GM19452 (cell line): ENCODE measurements around the gene KRT83.

Experiments
- ATAC-seq: cut with Tn5 transposase; IDR thresholded peaks from one replicate; pipeline ENCODE4 v1.9.1; 2021; ENCODE audit not compliant: unreplicated experiment

Gene KRT83

GRCh38 chr12:52320784-52321400 is at the start of gene KRT83:
Gene KRT83 (minus strand): TSS chr12:52321398. CDS start chr12:52321335, 63 bp downstream.
- no peak for ATAC-seq

DNA sequence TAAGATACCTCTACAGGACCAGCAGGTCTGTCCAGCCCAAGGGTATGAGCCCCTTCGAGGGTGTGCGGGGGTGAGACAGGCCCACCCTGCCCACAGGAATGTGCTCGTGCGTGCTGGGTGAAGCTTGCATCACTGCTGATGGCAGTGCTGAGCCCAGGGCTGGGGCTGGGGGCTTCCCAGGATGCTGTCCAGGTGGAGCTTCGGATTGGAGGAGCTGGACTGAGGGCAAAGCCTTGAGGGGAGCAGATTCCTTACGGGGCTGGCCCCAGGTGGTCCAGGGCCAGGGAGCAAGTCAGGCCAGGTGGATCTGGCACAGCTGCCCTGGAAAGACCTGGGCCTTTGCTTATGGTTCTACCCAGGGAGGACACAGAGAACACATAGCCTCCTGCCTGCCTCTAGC is 48.6 kb upstream of the KRT83 start:
- no peak for ATAC-seq

DNA sequence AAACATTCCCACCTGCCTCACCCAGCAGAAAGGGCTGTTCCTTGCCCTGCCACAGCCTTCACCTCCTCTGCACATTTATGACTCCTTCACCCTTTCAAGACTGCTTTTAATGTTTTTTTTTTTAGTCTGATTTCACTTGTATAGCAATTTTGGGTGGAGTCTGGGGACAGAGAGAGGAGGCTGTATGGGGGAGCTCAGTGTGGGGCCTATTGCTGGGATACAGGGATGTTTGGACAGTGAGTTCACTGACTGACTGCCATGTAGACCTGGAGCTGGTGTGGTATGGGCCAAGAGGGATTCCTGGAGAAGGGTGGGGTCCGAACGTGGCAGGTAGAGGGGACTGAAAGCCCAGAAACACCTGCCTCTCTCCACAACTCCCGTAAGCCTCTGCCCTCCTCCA is 48.0 kb upstream of the KRT83 start:
- ATAC-seq, result no peak

GRCh38 chr12:52368508-52368907 is 47.3 kb upstream of the KRT83 start:
- no peak for ATAC-seq

DNA sequence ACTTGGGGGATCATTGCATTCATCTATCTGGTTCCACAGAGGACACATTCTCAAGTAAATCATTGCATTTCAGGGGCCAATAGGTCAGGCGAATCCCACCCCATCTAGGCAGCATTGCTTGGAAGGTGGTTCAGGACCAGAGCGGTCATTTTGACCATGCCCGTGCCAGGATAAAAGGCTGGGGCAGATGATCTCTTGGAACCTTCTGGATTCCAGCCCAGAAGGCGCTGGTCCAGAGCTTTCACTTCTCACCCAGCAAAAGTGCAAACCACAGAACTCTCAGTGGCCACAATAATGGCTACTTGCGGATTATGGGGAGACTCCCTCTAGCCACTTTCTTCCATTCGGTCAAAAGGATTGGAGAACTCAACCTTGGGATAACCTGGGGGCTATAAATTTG is 46.7 kb upstream of the KRT83 start:
- ATAC-seq, result no peak

- ATAC-seq, result no peak
These were observed 45.7 kb upstream of the KRT83 start, which contains the start of gene KRT85 for GRCh38 chr12:52366738-52367485. Gene KRT85 (minus strand): TSS chr12:52367481. CDS start chr12:52367405, 76 bp downstream.

GRCh38 chr12:52364901-52365489 is 43.8 kb upstream of the KRT83 start:
- no peak for ATAC-seq

DNA sequence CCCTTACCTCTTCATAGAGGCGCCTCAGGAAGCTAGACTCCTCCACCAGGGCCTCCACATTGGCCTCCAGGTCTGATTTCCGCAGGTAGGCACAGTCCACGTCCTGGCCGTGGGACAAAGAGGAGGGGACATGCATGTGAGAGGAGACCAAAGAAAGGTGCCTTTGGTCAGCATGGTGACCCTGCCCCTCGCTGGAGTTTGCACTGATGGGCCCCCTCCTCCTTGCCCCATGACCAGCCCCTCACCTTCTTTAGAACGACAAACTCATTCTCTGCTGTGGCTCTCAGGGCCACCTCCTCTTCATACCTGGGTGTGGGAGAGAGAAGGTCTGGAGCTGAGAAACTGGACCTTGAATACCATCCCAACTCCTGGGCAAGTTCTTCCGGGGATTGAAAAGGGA is 42.9 kb upstream of the KRT83 start:
- ATAC-seq, result no peak

- no peak for ATAC-seq
These were observed 42.0 kb upstream of the KRT83 start for GRCh38 chr12:52363111-52363679.

GRCh38 chr12:52362118-52362726 is 41.0 kb upstream of the KRT83 start:
- ATAC-seq, result no peak

- no peak for ATAC-seq
These were observed 40.4 kb upstream of the KRT83 start for GRCh38 chr12:52361553-52361952.

- no peak for ATAC-seq
These were observed 39.6 kb upstream of the KRT83 start for GRCh38 chr12:52360663-52361271.

DNA sequence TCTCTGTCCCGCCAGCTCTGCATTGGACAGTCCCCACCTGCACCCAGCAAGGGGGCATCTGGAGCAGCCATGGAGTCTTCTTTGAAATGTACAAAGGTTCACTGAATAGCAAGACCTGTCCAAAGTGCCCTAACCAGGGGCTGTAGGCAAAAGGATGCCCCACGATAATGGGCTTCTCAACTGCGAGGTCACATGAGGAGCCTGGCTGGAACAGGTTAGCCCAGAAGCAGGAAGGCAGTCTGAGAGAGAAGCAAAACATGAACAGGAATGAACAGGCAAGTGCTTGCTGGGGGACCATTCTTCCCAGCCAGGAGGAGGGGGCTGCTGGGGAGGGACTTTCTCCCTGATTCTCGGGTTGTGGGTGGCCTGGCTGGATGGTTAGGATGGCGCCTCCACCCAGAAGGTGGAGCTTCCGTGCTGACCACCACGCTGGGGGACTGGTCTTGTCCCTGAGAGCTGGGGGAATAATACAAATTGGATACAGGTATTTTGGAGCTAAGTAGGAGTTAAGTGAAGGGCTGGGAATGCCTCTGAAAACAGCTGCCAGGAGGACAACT is 39.0 kb upstream of the KRT83 start:
- no peak for ATAC-seq

- no peak for ATAC-seq
These were observed 38.4 kb upstream of the KRT83 start for GRCh38 chr12:52359621-52360061.

GRCh38 chr12:52358575-52359350 is 37.6 kb upstream of the KRT83 start:
- peak; percentile 98 for ATAC-seq

- no peak for ATAC-seq
These were observed 35.8 kb upstream of the KRT83 start for GRCh38 chr12:52356762-52357580.

DNA sequence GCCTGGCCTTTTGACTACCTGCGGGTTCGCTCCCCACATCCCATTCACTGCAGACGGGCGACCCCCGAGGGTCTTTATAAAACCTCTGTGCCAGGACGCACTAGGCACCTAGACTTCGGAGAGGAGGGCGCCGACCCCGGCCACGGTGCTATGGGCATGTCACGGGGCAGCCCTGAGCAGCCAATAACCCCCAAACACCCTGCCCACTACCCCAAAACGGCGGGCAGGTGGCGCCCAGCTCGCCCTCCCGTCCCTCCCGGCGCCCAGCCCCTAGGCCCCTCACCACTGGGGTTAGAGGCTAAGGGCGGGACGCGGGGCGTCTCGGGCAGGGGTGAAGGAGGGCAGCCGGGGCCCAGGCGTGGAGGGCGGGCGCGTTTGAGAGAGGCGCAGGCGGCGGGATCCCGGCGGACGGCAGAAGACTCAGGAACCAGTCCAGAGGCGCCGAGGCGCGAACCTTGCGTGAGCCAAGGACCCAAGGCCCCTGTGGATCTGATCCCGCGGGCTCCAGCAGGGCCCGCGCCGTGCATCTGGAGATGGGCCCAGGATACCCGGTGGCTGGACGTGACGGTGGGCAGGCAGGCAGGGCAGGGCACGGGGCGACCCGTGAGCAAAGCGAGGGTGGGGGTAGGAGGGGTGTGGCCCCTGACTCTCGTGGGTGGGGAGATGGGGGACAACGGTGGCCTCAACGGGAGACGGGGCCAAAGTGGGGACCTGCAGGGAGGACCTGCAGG is 35.0 kb upstream of the KRT83 start:
- ATAC-seq, result no peak

GRCh38 chr12:52355176-52355575 is 34.0 kb upstream of the KRT83 start:
- no peak for ATAC-seq
